NB4 (cell line): ENCODE data around the gene ANKRD6.

Source experiments
- CTCF ChIP-seq: IDR thresholded peaks from one replicate; pipeline ENCODE4 v1.5.1; 2012; ENCODE audit warnings: low read depth, low read length
- MYC ChIP-seq: IDR thresholded peaks from 2 replicates; pipeline ENCODE4 v1.6.1; 2011; ENCODE audit warnings: low read depth, low read length
- POLR2A ChIP-seq: IDR thresholded peaks from 2 replicates; pipeline ENCODE4 v1.6.1; 2011; ENCODE audit warnings: mild to moderate bottlenecking; ENCODE audit not compliant: insufficient read length; ENCODE audit errors: extremely low read depth
- TF ChIP-seq, protein P1 (sequence below): IDR thresholded peaks from 2 replicates; pipeline ENCODE4 v1.6.1; 2011; ENCODE audit warnings: low read depth, low read length

- TF ChIP-seq CTCF, result no peak
- TF ChIP-seq, protein P1, sequence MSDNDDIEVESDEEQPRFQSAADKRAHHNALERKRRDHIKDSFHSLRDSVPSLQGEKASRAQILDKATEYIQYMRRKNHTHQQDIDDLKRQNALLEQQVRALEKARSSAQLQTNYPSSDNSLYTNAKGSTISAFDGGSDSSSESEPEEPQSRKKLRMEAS, result no peak
- TF ChIP-seq POLR2A, result no peak
- TF ChIP-seq MYC, result no peak
These were observed 164.4 kb downstream of the ANKRD6 start for GRCh38 chr6:89597372-89597771.
